Measurements from ENCODE around the gene MARCHF3.

MARCHF3 gene

DNA sequence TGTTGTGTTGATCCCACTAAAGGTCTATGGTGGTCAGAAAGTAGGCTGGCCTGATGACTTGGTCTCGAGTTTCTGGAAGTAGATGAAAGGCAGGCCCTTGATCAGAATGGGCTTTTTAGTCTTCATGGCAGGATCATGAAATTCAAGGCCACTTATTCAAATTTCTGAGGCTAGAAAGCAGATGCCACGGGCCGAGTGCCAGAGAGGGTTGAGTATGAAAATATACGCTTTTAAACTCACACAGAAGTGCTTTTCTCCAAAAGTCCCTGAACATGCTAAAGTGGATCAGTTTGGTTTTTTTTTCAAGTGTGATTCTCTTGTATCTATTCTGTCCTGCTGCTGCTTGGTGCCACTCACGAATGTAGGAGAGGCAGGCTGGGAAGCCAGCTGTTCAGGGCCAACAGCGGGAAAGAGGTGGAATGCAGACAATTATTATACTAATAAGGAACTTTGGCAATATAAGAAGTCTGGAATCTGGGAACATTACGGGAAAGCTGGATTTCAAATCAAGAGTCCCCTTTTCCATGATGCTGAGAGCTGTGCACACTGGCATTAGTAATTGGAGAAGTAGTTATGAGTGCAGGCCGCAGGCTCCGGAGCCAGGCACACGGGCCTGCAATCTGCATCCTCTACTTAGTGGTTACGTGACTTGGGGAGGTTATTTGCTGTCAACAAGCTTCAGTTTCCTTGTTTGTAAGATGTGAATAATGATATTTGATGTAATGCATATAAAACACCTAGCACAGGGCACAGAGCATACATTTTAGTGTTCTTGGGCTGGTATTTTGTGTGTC, 157.6 kb downstream of the MARCHF3 start:
- ChIA-PET POLR2A (no interaction called here), CTCF (no interaction called here)
- DNase-seq (ENCODE audit: extremely low spot score): no peak
- TF ChIP-seq NFRKB (IDR thresholded peaks at IDR 0.05) (no peak), LEF1 (IDR thresholded peaks at IDR 0.05; ENCODE audit: borderline replicate concordance) (no peak), HDGF (IDR thresholded peaks at IDR 0.05; ENCODE audit: borderline replicate concordance) (no peak)

DNA sequence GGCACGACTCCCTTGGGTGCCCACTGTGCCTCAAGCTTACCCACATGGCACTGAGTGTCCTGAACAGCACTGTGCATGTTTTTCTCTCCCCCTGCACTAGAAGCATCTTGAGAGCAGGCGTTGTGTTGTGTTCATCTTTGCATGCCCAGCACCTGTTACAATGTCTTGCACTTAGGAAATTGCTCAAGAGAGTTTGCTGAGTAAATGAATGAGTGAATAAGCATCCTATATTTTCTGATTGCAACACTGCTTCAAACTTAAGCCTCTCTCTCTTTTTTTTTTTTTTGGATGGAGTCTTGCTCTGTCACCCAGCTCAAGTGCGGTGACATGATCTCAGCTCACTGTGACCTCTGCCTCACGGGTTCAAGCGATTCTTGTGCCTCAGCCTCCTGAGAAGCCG, 158.9 kb downstream of the MARCHF3 start:
- ChIA-PET POLR2A (no interaction called here), CTCF (no interaction called here)

DNA sequence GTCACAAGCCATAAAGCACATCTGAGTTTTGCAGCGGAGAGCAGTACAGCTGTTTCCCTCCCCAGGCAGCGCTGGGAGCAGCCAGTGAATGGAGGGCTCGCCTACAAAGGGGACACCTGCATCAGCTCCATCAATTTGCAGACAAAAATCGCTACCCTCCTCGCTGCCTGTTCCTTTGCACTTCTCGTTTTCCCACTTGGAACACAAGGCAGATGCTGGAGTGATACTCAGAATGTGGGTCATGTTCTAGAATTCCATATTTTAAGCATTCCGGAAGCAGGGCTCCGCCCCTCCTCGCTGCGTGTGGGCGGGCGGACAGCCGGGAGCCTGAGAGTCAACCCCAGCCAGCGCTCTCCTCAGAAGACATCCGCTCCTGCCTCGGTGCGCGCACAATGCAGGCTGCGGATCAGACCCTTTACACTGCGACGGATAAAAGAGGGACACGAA, 161.3 kb downstream of the MARCHF3 start:
- CTCF ChIA-PET: no interaction called here
- no peak for DNase-seq (ENCODE audit: extremely low spot score)
- POLR2A ChIA-PET: no interaction called here
- TF ChIP-seq LEF1 (IDR thresholded peaks at IDR 0.05; ENCODE audit: borderline replicate concordance) (no peak), BHLHE40 (IDR thresholded peaks at IDR 0.05; ENCODE audit: borderline replicate concordance) (no peak), SUZ12 (IDR thresholded peaks at IDR 0.05) (no peak), L3MBTL2 (conservative IDR thresholded peaks at IDR 0.05) (no peak), SP1 (IDR thresholded peaks at IDR 0.05) (no peak), FOXA1 (IDR thresholded peaks at IDR 0.05) (no peak), CTBP1 (IDR thresholded peaks at IDR 0.05; ENCODE audit: borderline replicate concordance) (no peak), ARNT (IDR thresholded peaks at IDR 0.05) (no peak), ZNF384 (IDR thresholded peaks at IDR 0.05) (no peak), FOXM1 (IDR thresholded peaks at IDR 0.05; ENCODE audit: borderline replicate concordance) (no peak), TARDBP (IDR thresholded peaks at IDR 0.05) (no peak), NFRKB (IDR thresholded peaks at IDR 0.05) (no peak), FOXK2 (IDR thresholded peaks at IDR 0.05) (no peak), ELF4 (IDR thresholded peaks at IDR 0.05) (no peak), HDGF (IDR thresholded peaks at IDR 0.05; ENCODE audit: borderline replicate concordance) (no peak)
- TF ChIP-seq, protein P1, sequence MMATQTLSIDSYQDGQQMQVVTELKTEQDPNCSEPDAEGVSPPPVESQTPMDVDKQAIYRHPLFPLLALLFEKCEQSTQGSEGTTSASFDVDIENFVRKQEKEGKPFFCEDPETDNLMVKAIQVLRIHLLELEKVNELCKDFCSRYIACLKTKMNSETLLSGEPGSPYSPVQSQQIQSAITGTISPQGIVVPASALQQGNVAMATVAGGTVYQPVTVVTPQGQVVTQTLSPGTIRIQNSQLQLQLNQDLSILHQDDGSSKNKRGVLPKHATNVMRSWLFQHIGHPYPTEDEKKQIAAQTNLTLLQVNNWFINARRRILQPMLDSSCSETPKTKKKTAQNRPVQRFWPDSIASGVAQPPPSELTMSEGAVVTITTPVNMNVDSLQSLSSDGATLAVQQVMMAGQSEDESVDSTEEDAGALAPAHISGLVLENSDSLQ (IDR thresholded peaks at IDR 0.05): no peak

More for the DNA sequence above, 158.9 kb downstream of the MARCHF3 start:
- DNase-seq (ENCODE audit: extremely low spot score): no peak
- TF ChIP-seq SP1 (IDR thresholded peaks at IDR 0.05) (no peak), TARDBP (IDR thresholded peaks at IDR 0.05) (no peak)

DNA sequence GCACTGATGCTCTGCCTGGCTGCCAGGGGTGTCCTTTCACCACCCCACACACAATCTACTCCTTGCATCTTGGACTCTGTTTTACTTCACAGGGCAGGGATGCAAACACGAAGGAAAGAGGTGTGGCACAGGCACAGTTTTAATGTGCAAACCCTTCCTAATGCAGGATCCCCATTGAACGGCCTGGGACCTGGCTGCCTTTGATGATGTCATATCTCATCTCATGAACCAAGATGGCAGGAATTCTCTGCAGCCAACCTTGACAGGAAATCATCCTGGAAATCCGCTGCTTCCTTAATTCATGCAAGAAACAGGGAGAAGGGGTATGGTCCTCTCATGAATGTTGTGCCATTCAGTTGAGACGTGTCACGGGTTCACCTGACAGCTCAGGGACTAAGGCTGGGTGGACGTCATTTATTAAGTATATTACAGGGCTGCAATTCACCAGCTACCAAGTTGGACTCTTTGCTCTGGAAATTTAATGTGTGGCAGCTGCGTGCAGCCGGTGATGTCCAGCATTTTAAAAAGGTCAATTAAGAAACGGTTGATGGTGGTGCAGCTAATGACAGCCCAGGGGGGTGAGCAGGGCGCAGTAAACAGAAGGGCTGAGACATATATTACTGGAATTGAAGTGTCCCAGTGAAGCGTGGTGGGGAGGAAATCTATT, 161.9 kb downstream of the MARCHF3 start:
- TF ChIP-seq FOXA1 (IDR thresholded peaks at IDR 0.05) (no peak), NFRKB (IDR thresholded peaks at IDR 0.05) (no peak), SUZ12 (IDR thresholded peaks at IDR 0.05) (no peak), FOXM1 (IDR thresholded peaks at IDR 0.05; ENCODE audit: borderline replicate concordance) (no peak), L3MBTL2 (conservative IDR thresholded peaks at IDR 0.05) (no peak), ZNF384 (IDR thresholded peaks at IDR 0.05) (no peak), BHLHE40 (IDR thresholded peaks at IDR 0.05; ENCODE audit: borderline replicate concordance) (no peak), CTBP1 (IDR thresholded peaks at IDR 0.05; ENCODE audit: borderline replicate concordance) (no peak), LEF1 (IDR thresholded peaks at IDR 0.05; ENCODE audit: borderline replicate concordance) (no peak), ARNT (IDR thresholded peaks at IDR 0.05) (no peak), SP1 (IDR thresholded peaks at IDR 0.05) (no peak), ELF4 (IDR thresholded peaks at IDR 0.05) (no peak), FOXK2 (IDR thresholded peaks at IDR 0.05) (no peak), HDGF (IDR thresholded peaks at IDR 0.05; ENCODE audit: borderline replicate concordance) (no peak)
- TF ChIP-seq, protein P1 (IDR thresholded peaks at IDR 0.05): no peak
- CTCF ChIA-PET: no interaction called here
- DNase-seq (ENCODE audit: extremely low spot score): no peak
- POLR2A ChIA-PET: no interaction called here

DNA sequence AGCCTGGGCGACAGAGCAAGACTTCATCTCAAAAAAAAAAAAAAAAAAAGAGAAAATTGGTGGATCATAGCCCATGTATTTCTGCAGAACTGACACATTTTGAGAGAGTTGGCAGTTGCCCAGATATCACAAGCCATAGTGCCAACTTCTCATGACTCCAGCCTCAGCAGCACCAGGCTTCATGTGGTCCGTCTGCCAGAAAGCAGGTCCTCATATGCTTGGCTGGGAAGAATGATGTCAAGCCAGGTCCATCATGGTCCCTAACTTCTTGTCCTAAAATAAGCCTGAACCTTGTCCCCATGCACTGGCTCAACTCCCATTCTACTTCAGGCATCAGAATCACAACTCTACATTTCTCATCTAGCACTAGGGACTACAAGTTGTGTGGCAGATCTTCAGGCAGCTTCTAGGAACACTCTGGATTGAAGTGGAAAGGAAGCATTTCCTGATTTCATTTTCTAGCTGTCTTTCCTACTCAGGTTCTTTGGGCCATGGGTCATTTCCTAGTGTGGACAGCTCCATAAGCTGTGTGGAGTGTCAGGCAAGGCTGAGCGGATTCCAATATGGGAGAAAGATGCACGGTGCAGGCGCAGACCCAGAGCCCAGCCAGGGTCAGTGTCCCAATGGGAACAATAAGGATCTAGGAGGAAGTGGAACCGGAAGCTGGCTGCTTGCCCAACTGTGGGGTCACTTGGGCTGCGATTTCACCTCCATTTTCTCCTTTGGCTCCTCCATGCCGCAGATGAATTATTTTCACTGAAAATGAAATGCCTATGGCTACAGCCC, 163.3 kb downstream of the MARCHF3 start:
- ChIA-PET POLR2A (no interaction called here), CTCF (no interaction called here)
- TF ChIP-seq HDGF (IDR thresholded peaks at IDR 0.05; ENCODE audit: borderline replicate concordance): no peak
- no peak for TF ChIP-seq FOXA1 (IDR thresholded peaks at IDR 0.05)
- TF ChIP-seq ZNF384 (IDR thresholded peaks at IDR 0.05): no peak
- TF ChIP-seq SP1 (IDR thresholded peaks at IDR 0.05): no peak
- no peak for TF ChIP-seq L3MBTL2 (conservative IDR thresholded peaks at IDR 0.05)
- no peak for TF ChIP-seq ARNT (IDR thresholded peaks at IDR 0.05)
- no peak for TF ChIP-seq BHLHE40 (IDR thresholded peaks at IDR 0.05; ENCODE audit: borderline replicate concordance)
- TF ChIP-seq, protein P1 (IDR thresholded peaks at IDR 0.05): no peak
- no peak for TF ChIP-seq CTBP1 (IDR thresholded peaks at IDR 0.05; ENCODE audit: borderline replicate concordance)
- TF ChIP-seq FOXM1 (IDR thresholded peaks at IDR 0.05; ENCODE audit: borderline replicate concordance): no peak
- TF ChIP-seq NFRKB (IDR thresholded peaks at IDR 0.05): no peak
- no peak for TF ChIP-seq ELF4 (IDR thresholded peaks at IDR 0.05)
- no peak for TF ChIP-seq TARDBP (IDR thresholded peaks at IDR 0.05)
- no peak for TF ChIP-seq SUZ12 (IDR thresholded peaks at IDR 0.05)
- no peak for TF ChIP-seq LEF1 (IDR thresholded peaks at IDR 0.05; ENCODE audit: borderline replicate concordance)
- TF ChIP-seq FOXK2 (IDR thresholded peaks at IDR 0.05): no peak
- no peak for DNase-seq (ENCODE audit: extremely low spot score)
